HG02852 (cell line): ENCODE measurements around the gene CNPY3.

Experiments
- ATAC-seq: cut with Tn5 transposase; IDR thresholded peaks from one replicate; pipeline ENCODE4 v1.9.1; 2021; ENCODE audit warnings: mild to moderate bottlenecking, moderate library complexity; ENCODE audit not compliant: unreplicated experiment

Gene CNPY3

DNA sequence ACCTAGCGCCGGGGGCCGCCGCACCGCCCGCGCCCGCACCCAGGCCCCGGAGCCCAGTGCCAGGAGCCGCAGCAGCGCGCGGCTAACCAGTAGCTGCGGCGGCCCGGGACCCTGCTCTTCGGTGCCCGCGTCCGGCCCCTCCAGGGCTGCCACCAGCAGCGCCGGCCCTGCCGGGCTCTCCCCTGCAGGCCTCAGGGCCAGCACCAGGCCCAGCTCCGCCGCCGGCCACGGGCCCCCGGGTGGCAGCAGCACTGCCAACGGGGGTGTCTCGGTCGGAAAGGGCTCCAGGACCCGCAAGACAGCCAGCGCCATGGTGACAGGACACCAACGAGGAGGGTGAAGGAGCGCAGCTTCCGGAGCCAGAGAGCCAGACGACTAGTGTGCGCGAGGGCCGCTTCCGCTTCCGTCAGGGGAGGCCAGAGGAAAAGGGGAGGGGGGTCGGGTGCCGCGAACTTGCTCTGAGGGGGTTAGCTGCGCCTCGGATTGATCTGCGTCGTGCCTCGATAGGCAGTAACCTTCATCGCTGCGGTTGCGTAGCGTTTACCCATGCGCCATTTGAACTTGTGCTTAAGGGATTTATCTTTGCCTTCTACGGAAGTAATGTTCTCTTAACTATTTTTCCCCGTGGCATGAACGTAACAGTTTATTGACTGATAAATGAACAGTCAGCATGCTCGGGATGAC is 49.7 kb downstream of the CNPY3 start, which contains the start of gene PEX6:
PEX6 (minus strand) TSS at position 343 of the 684 bp plus-strand sequence; CDS start at position 312, 31 bp downstream.
- peak; percentile 89 for ATAC-seq

DNA sequence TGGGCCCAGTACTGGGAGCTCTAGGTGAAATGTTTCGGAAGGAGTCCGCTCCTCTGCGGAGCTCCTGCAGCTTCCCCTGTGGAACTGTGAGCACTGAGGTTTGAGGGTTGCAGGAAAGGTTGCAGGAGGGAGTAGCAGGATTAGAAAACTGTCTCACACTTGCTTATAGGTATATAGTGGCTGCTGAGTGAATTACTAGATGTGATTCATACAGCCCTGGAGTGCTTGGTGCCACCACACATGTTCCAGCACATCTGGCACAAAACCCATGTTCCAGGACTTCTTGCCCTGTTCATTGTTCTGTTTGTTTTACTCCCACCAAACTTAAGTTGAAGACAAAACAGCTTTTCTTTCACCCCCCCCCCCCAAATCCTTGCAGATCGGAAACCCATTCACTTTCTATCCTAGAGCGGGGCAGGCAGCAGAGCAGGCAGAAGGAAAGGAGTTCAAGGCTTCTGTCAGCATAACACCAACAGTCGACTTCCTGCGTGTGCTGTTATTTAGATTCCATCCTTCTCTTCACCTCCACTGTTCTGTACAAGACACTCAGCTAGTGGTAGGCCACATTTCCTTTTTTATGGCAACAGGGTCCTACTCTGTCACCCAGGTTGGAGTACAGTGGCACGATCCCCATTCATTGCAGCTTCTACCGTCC is 50.4 kb downstream of the CNPY3 start:
- no peak for ATAC-seq

DNA sequence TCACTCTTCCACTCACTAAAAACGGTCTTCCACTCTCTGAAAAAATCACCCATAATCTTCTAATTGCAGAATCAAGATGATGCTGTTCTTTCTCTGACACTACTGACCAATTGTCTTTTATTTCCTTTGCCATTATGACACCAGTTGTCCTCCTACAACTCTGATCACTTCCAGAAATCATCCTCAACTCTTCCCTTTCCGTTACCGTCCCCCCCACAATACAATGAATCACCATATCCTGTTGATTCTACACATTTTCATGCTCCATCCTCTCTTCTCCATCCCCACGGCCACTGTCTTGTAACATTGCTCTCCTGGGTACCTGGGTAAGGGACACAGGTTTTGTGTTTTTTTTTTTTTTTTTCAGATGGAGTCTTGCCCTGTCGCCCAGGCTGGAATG is 52.6 kb downstream of the CNPY3 start:
- ATAC-seq = no peak

DNA sequence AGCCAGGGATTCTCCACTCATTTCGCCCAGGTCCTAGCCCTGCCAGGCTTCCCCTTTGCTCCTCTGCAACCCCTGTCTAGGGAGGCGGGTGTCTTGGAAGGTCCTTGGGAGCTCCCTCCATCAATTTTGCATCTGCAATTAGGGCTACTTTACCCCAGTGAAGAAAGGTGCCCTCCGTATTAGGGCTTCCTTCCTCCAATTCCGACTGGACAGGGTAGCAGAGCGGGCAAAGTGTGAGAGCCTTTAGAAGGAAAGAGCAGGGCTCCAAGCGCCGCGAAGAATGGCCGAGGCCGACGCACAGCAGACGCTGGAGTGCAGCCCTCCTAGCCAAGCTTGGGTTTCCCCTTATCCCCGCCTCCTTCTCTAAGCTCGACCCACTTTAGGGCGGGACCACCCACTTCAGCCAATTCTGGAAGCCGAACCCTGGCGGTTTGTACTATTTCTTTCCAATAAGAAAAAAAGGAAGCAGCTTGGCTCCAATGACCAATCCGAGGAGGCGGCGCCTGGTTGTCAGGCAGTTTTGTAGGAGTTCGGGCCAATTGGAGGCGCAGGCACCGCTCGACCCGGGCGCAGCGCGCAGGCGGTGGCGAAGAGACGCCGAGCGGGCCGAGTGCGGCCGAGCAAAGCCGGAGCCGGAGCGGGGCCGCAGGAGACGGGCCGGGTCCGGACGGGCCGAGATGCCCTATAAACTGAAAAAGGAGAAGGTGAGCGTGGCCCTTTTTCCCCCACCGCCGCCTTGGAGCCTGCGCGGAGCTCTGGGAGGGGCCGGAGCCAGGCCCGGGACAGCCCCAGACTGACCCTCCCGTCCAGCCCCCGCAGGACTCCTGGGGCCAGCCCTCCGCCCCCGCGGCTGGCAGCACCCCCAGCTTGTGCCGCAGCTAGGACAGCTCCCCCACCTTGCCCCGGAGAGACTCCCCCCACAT is 55.0 kb downstream of the CNPY3 start, which contains the start of gene PPP2R5D:
PPP2R5D (plus strand) TSS at position 570 of the 923 bp plus-strand sequence; CDS start at position 678, 108 bp downstream.
- ATAC-seq = peak; percentile 92

DNA sequence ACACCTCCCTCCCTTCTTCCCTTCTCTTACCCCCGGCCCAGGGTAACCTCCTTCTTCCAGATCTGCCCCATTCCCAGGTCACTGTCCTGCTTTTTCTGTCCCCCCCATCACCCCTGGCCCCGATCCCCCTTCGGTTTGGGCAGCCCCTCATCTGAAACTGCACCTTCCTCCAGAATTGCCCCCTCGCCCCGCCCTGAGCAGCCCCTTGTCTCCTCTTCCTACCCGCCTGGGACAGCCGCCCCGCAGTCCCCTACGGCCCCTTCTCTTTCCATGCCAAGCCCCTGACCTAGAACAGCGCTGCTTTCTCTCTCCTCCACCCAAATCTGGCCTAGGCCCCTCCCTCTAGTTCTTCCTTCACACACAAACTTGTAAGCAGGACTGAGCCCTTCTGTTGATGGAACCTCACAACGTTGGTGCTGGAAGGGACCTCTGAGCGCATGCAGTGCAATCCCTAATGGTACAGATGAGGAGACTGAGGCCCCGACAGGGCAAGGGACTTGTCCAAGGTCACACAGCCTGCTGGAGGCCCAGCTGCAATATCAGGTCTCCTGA is 55.7 kb downstream of the CNPY3 start:
- no peak for ATAC-seq

DNA sequence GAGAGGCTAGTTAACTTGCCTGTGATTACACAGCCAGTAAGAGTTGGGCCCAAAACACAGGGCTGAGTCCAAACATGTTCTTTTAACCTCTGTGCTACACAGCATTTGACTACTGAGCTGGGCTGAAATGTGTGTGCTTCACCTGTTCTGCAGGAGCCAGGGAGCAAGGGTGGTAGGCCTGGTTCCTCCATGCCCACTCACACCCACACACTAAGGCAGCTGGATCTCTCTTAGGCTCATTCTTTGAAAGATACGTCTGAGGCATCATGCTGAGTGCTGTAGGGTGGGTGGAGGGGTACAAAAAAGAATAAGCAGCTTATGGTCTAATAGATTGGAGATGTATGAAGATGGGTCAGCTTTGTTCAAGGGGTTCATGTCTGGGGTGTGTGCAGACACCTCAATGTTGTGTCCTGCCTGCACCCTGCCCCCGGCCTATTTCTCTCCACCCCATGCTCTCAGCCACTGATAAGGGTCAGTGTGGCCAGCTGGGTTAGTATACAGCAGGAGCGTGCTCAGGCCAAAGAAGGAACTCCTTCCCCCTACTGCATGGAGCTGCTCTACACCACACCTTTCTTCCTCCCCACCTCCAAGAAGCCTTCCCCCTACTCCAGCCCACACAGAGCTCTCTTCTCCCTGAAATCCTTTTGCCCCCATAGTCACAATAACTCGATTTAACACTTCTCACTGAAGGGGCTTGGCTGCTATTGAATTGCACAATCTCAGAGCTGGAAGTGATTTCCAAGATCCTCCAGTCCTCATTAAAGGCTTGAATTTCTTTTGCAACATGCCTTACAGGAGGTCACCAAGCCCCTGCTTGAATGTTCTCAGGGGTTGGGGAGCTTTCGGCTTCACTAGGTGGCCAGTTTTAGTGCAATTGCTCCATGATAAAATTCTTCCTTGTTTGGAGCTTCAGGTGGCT is 58.5 kb downstream of the CNPY3 start:
- no peak for ATAC-seq

DNA sequence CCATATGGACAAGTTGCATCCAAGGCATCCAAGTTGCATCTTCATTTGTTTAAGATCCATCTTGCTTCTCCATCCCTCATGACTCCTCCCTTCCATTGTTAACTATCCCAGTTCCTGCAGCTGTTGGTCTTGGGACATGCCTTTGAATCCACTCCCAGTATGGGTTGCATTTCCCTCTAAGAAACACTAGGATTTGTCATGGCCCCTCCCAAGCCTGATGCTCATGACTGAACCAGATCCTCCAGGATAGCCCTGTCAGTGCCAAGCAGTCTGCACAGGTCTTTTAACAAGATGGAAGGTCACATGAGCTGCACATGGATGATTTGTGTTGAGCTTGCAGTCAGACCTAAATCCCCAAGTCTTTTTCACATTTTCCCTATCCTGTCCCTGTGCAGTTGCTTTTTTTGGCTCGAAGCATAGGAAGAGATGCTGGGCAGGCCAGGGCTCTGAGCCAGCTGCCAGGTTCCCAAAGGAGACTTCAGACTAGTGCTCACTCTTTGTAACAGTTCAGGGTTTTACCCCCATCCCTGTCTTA is 59.3 kb downstream of the CNPY3 start:
- ATAC-seq = no peak
